GM23338 (cell line): ENCODE data around the gene KCNJ11. TPM values are rescaled to one million over a fixed set of nuclear protein-coding genes. Genes with fewer than 3 reads are reported as not detected.

Source experiments
- ATAC-seq: fragments of 200-7000 bp; cut with Tn5 transposase; 3 replicates; pipeline ENCODE4 v1.9.1; 2020
- DNase-seq: peaks from one replicate; pipeline ENCODE4 v3.0.0-alpha.2; 2015; ENCODE audit warnings: low spot score
- H2AFZ ChIP-seq: fragments of 200-600 bp; sonication (generic); 2 replicates; pipeline ENCODE4 v1.8.0; 2016; ENCODE audit warnings: antibody characterized with exemption, mild to moderate bottlenecking, moderate library complexity
- H3F3A ChIP-seq: fragments of 200-600 bp; sonication (generic); replicated peaks from 2 replicates; pipeline ENCODE4 v1.8.0; 2017; ENCODE audit warnings: antibody characterized with exemption, mixed run types, low read depth
- H3K27ac ChIP-seq: fragments of 200-600 bp; sonication (generic); 2 replicates; pipeline ENCODE4 v1.6.1; 2016; ENCODE audit warnings: low read depth
- H3K27me3 ChIP-seq: fragments of 200-600 bp; sonication (generic); 2 replicates; pipeline ENCODE4 v1.8.0; 2016; ENCODE audit warnings: mild to moderate bottlenecking, mixed run types, moderate library complexity; ENCODE audit not compliant: insufficient read depth
- H3K36me3 ChIP-seq: fragments of 200-600 bp; sonication (generic); 2 replicates; pipeline ENCODE4 v1.8.0; 2016; ENCODE audit warnings: mild to moderate bottlenecking; ENCODE audit not compliant: insufficient read depth
- H3K4me1 ChIP-seq: fragments of 200-600 bp; sonication (generic); 2 replicates; pipeline ENCODE4 v1.8.0; 2016; ENCODE audit warnings: mild to moderate bottlenecking, moderate library complexity; ENCODE audit not compliant: insufficient read depth
- H3K4me2 ChIP-seq: fragments of 200-600 bp; sonication (generic); 2 replicates; pipeline ENCODE4 v1.7.1; 2017; ENCODE audit warnings: mixed run types
- H3K4me3 ChIP-seq: fragments of 200-600 bp; sonication (generic); 2 replicates; pipeline ENCODE4 v1.6.1; 2016; ENCODE audit warnings: mixed run types
- H3K79me2 ChIP-seq: fragments of 200-600 bp; sonication (generic); replicated peaks from 2 replicates; pipeline ENCODE4 v1.8.0; 2017; ENCODE audit warnings: mild to moderate bottlenecking; ENCODE audit not compliant: insufficient read depth
- H3K9me2 ChIP-seq: fragments of 200-600 bp; sonication (generic); 2 replicates; pipeline ENCODE4 v1.8.0; 2017; ENCODE audit not compliant: insufficient read depth
- H4K20me1 ChIP-seq: fragments of 200-600 bp; sonication (generic); replicated peaks from 2 replicates; pipeline ENCODE4 v1.8.0; 2017; ENCODE audit warnings: mild to moderate bottlenecking; ENCODE audit not compliant: insufficient read depth
- H3K27ac Mint-ChIP-seq: 2 replicates; pipeline ENCODE4 v1.8.0; 2020; ENCODE audit warnings: inconsistent platforms, mild to moderate bottlenecking, moderate library complexity, mixed read lengths
- H3K27me3 Mint-ChIP-seq: 3 replicates; pipeline ENCODE4 v1.8.0; 2022; ENCODE audit warnings: low read depth, mild to moderate bottlenecking, moderate library complexity, mixed read lengths, inconsistent platforms; ENCODE audit not compliant: insufficient read depth, poor library complexity
- H3K36me3 Mint-ChIP-seq: 3 replicates; pipeline ENCODE4 v1.8.0; 2021; ENCODE audit warnings: low read depth, mild to moderate bottlenecking, inconsistent platforms, moderate library complexity, mixed read lengths
- H3K4me1 Mint-ChIP-seq: 3 replicates; pipeline ENCODE4 v1.8.0; 2020; ENCODE audit warnings: mild to moderate bottlenecking, inconsistent platforms, mixed read lengths
- H3K4me3 Mint-ChIP-seq: 3 replicates; pipeline ENCODE4 v1.8.0; 2021; ENCODE audit warnings: moderate library complexity, mild to moderate bottlenecking, inconsistent platforms, mixed read lengths
- H3K9me3 Mint-ChIP-seq: 3 replicates; pipeline ENCODE4 v1.8.0; 2020; ENCODE audit warnings: moderate library complexity, mild to moderate bottlenecking, inconsistent platforms, mixed read lengths
- EZH2phosphoT487 ChIP-seq: fragments of 200-600 bp; sonication (generic); IDR thresholded peaks from one replicate; pipeline ENCODE4 v1.8.1; 2018; ENCODE audit warnings: antibody characterized with exemption; ENCODE audit not compliant: unreplicated experiment
- JUNB ChIP-seq: IDR thresholded peaks from one replicate; pipeline ENCODE4 v1.6.1; 2016; ENCODE audit warnings: antibody characterized with exemption; ENCODE audit not compliant: unreplicated experiment
- NANOG ChIP-seq: IDR thresholded peaks from 2 replicates; pipeline ENCODE4 v1.6.1; 2016; ENCODE audit warnings: antibody characterized with exemption, borderline replicate concordance
- STAT1 ChIP-seq: IDR thresholded peaks from one replicate; pipeline ENCODE4 v1.6.1; 2016; ENCODE audit warnings: antibody characterized with exemption; ENCODE audit not compliant: unreplicated experiment
- ZNF114 ChIP-seq: fragments of 250-450 bp; sonication (Bioruptor Pico); IDR thresholded peaks from 2 replicates; pipeline ENCODE4 v1.5.0; 2020; ENCODE audit warnings: mild to moderate bottlenecking, moderate library complexity
- ZNF331 ChIP-seq: fragments of 250-450 bp; sonication (Bioruptor Pico); IDR thresholded peaks from 2 replicates; pipeline ENCODE4 v1.5.0; 2020; ENCODE audit warnings: low read depth, mild to moderate bottlenecking, moderate library complexity
- polyA plus RNA-seq: library from polyadenylated mRNA; unstranded; fragments of >200 nt; fragmentation: Nextera tagmentation; extraction: Ambion mirVana; gene quantifications from 2 replicates; pipeline ENCODE4 v1.2.1, GENCODE V29; 2016
- total RNA-seq: library from RNA; depleted of rRNA; stranded (reverse); fragments of >200 nt; shearing (Covaris generic); gene quantifications from 2 replicates; pipeline ENCODE4 v1.2.3, GENCODE V29; 2014
- TF ChIP-seq, protein P1 (sequence below), 2 experiments: fragments of 200-600 bp in 1 of 2; sonication (generic) in 1 of 2; conservative IDR thresholded peaks; 2 replicates each; pipeline versions ENCODE4 v1.5.1 to v1.6.1; 2016 to 2017; ENCODE audit warnings: antibody characterized with exemption in 2 of 2, low read depth in 2 of 2, mild to moderate bottlenecking in 2 of 2, moderate library complexity in 1 of 2
- TF ChIP-seq, protein P2 (sequence below): fragments of 250-450 bp; sonication (Bioruptor Pico); IDR thresholded peaks from 2 replicates; pipeline ENCODE4 v1.5.0; 2020; ENCODE audit warnings: mild to moderate bottlenecking, moderate library complexity
- TF ChIP-seq, protein P3 (sequence below): IDR thresholded peaks from 2 replicates; pipeline ENCODE4 v1.6.1; 2016; ENCODE audit warnings: antibody characterized with exemption
- TF ChIP-seq, protein P4 (sequence below): IDR thresholded peaks from one replicate; pipeline ENCODE4 v1.6.1; 2018; ENCODE audit warnings: antibody characterized with exemption; ENCODE audit not compliant: unreplicated experiment

KCNJ11 gene
- total and polyA plus RNA-seq, 2 experiments from 2014 or later, result 0.89 to 7.9 TPM

DNA sequence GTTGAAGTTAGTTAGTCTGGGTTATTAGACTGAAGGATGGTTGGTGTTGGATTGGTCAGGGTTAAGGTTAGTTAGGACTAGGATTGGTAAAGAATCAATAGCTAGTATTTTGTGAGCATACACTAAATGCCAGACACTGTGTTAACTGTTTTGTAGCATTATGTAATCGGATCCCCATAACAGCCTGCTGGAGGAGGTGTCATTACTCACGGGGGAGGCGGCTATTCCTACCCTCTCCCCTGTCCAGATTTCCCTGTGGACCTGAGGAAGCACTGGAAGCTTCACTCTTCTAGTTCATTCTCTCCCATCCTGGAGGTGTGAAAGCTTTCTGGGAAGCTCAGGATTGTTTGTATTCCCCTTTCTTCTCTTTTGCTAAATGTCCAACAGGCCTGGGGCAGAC, 40.5 kb upstream of the KCNJ11 start (continued):
- TF ChIP-seq, protein P1, sequence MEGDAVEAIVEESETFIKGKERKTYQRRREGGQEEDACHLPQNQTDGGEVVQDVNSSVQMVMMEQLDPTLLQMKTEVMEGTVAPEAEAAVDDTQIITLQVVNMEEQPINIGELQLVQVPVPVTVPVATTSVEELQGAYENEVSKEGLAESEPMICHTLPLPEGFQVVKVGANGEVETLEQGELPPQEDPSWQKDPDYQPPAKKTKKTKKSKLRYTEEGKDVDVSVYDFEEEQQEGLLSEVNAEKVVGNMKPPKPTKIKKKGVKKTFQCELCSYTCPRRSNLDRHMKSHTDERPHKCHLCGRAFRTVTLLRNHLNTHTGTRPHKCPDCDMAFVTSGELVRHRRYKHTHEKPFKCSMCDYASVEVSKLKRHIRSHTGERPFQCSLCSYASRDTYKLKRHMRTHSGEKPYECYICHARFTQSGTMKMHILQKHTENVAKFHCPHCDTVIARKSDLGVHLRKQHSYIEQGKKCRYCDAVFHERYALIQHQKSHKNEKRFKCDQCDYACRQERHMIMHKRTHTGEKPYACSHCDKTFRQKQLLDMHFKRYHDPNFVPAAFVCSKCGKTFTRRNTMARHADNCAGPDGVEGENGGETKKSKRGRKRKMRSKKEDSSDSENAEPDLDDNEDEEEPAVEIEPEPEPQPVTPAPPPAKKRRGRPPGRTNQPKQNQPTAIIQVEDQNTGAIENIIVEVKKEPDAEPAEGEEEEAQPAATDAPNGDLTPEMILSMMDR (conservative IDR thresholded peaks at IDR 0.05; ENCODE audit: low read depth in 2 of 2), result no peak
- TF ChIP-seq ZNF331 (no peak), STAT1 (no peak)

DNA sequence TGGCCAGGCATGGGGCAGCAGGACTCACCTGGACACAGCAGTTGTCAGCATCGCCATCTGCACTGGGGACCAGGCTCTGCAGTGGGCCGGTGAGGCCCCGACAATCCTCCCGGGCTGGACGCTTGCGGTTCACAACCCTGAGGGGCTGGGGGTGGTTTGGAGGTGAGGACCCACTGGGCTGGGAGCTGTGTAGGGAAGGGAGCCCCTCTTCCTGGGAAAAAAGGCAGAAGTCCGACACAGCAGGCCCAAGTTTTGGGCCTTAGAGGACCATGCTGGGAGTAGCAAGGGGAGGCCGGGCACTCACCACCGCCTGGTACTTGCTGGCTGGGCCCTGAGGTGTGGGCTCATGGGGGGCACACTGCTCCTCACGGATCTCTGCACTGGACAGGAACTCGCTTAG, 39.8 kb upstream of the KCNJ11 start:
- Mint-ChIP-seq H3K27ac (no peak overlapping the region), H3K9me3 (no peaks in the 10 kb centered on the region), H3K4me3 (no peak overlapping the region), H3K36me3 (no peaks in the 10 kb centered on the region), H3K27me3 (peaks cover 2% of the 10 kb centered on the region), H3K4me1 (no peaks in the 10 kb centered on the region)
- no peaks in the 10 kb centered on the region for H3K4me1 ChIP-seq
- no peak for DNase-seq
- no peak for ATAC-seq
- no peak overlapping the region for H3K4me3 ChIP-seq
- H3F3A ChIP-seq, result no peaks in the 10 kb centered on the region
- no peak overlapping the region for H2AFZ ChIP-seq
- H3K27me3 ChIP-seq, result no peaks in the 10 kb centered on the region
- H3K4me2 ChIP-seq, result no peak overlapping the region
- no peaks in the 10 kb centered on the region for H3K9me2 ChIP-seq
- no peaks in the 10 kb centered on the region for H4K20me1 ChIP-seq
- no peak overlapping the region for H3K27ac ChIP-seq
- H3K36me3 ChIP-seq, result no peaks in the 10 kb centered on the region
- H3K79me2 ChIP-seq, result no peaks in the 10 kb centered on the region
- TF ChIP-seq STAT1, result no peak
- TF ChIP-seq ZNF114 (CRISPR knock-in tag), result no peak
- TF ChIP-seq, protein P1 (conservative IDR thresholded peaks at IDR 0.05; ENCODE audit: low read depth in 2 of 2), result no peak
- TF ChIP-seq, protein P2, sequence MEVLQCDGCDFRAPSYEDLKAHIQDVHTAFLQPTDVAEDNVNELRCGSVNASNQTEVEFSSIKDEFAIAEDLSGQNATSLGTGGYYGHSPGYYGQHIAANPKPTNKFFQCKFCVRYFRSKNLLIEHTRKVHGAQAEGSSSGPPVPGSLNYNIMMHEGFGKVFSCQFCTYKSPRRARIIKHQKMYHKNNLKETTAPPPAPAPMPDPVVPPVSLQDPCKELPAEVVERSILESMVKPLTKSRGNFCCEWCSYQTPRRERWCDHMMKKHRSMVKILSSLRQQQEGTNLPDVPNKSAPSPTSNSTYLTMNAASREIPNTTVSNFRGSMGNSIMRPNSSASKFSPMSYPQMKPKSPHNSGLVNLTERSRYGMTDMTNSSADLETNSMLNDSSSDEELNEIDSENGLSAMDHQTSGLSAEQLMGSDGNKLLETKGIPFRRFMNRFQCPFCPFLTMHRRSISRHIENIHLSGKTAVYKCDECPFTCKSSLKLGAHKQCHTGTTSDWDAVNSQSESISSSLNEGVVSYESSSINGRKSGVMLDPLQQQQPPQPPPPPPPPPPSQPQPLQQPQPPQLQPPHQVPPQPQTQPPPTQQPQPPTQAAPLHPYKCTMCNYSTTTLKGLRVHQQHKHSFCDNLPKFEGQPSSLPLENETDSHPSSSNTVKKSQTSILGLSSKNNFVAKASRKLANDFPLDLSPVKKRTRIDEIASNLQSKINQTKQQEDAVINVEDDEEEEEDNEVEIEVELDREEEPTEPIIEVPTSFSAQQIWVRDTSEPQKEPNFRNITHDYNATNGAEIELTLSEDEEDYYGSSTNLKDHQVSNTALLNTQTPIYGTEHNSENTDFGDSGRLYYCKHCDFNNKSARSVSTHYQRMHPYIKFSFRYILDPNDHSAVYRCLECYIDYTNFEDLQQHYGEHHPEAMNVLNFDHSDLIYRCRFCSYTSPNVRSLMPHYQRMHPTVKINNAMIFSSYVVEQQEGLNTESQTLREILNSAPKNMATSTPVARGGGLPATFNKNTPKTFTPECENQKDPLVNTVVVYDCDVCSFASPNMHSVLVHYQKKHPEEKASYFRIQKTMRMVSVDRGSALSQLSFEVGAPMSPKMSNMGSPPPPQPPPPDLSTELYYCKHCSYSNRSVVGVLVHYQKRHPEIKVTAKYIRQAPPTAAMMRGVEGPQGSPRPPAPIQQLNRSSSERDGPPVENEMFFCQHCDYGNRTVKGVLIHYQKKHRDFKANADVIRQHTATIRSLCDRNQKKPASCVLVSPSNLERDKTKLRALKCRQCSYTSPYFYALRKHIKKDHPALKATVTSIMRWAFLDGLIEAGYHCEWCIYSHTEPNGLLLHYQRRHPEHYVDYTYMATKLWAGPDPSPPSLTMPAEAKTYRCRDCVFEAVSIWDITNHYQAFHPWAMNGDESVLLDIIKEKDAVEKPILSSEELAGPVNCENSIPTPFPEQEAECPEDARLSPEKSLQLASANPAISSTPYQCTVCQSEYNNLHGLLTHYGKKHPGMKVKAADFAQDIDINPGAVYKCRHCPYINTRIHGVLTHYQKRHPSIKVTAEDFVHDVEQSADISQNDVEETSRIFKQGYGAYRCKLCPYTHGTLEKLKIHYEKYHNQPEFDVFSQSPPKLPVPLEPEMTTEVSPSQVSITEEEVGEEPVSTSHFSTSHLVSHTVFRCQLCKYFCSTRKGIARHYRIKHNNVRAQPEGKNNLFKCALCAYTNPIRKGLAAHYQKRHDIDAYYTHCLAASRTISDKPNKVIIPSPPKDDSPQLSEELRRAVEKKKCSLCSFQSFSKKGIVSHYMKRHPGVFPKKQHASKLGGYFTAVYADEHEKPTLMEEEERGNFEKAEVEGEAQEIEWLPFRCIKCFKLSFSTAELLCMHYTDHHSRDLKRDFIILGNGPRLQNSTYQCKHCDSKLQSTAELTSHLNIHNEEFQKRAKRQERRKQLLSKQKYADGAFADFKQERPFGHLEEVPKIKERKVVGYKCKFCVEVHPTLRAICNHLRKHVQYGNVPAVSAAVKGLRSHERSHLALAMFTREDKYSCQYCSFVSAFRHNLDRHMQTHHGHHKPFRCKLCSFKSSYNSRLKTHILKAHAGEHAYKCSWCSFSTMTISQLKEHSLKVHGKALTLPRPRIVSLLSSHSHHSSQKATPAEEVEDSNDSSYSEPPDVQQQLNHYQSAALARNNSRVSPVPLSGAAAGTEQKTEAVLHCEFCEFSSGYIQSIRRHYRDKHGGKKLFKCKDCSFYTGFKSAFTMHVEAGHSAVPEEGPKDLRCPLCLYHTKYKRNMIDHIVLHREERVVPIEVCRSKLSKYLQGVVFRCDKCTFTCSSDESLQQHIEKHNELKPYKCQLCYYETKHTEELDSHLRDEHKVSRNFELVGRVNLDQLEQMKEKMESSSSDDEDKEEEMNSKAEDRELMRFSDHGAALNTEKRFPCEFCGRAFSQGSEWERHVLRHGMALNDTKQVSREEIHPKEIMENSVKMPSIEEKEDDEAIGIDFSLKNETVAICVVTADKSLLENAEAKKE (CRISPR knock-in tag), result no peak
- TF ChIP-seq, protein P3, sequence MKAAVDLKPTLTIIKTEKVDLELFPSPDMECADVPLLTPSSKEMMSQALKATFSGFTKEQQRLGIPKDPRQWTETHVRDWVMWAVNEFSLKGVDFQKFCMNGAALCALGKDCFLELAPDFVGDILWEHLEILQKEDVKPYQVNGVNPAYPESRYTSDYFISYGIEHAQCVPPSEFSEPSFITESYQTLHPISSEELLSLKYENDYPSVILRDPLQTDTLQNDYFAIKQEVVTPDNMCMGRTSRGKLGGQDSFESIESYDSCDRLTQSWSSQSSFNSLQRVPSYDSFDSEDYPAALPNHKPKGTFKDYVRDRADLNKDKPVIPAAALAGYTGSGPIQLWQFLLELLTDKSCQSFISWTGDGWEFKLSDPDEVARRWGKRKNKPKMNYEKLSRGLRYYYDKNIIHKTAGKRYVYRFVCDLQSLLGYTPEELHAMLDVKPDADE, result no peak
- TF ChIP-seq JUNB, result no peak
- no peak for TF ChIP-seq EZH2phosphoT487
- TF ChIP-seq NANOG, result no peak
- TF ChIP-seq ZNF331, result no peak
- TF ChIP-seq, protein P4, sequence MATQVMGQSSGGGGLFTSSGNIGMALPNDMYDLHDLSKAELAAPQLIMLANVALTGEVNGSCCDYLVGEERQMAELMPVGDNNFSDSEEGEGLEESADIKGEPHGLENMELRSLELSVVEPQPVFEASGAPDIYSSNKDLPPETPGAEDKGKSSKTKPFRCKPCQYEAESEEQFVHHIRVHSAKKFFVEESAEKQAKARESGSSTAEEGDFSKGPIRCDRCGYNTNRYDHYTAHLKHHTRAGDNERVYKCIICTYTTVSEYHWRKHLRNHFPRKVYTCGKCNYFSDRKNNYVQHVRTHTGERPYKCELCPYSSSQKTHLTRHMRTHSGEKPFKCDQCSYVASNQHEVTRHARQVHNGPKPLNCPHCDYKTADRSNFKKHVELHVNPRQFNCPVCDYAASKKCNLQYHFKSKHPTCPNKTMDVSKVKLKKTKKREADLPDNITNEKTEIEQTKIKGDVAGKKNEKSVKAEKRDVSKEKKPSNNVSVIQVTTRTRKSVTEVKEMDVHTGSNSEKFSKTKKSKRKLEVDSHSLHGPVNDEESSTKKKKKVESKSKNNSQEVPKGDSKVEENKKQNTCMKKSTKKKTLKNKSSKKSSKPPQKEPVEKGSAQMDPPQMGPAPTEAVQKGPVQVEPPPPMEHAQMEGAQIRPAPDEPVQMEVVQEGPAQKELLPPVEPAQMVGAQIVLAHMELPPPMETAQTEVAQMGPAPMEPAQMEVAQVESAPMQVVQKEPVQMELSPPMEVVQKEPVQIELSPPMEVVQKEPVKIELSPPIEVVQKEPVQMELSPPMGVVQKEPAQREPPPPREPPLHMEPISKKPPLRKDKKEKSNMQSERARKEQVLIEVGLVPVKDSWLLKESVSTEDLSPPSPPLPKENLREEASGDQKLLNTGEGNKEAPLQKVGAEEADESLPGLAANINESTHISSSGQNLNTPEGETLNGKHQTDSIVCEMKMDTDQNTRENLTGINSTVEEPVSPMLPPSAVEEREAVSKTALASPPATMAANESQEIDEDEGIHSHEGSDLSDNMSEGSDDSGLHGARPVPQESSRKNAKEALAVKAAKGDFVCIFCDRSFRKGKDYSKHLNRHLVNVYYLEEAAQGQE, result no peak
